Muscle of back (tissue), 11 donors: ENCODE data around the gene ATP10A. TPM values are rescaled to one million over a fixed set of nuclear protein-coding genes. Genes with fewer than 3 reads are reported as not detected.
"Not testable (repeated sequence)": the region's sequence is repeated elsewhere in the genome, so short reads cannot be mapped to it uniquely, and the experiment has no call there.

ENCODE experiments used
- DNase-seq, 3 donors: peaks; one replicate each; pipeline versions ENCODE4 v3.0.0 to v3.0.0-alpha.2; 2013
- polyA plus RNA-seq, 10 donors: library from polyadenylated mRNA; unstranded; fragments of 120-200 nt; gene quantifications; one replicate each; pipeline ENCODE4 v1.2.1, GENCODE V29; 2013; ENCODE audit not compliant: insufficient read length in 10 of 10

Gene ATP10A
- polyA plus RNA-seq, 10 donors: 2.3 to 4.1 (median 2.8) TPM

DNA sequence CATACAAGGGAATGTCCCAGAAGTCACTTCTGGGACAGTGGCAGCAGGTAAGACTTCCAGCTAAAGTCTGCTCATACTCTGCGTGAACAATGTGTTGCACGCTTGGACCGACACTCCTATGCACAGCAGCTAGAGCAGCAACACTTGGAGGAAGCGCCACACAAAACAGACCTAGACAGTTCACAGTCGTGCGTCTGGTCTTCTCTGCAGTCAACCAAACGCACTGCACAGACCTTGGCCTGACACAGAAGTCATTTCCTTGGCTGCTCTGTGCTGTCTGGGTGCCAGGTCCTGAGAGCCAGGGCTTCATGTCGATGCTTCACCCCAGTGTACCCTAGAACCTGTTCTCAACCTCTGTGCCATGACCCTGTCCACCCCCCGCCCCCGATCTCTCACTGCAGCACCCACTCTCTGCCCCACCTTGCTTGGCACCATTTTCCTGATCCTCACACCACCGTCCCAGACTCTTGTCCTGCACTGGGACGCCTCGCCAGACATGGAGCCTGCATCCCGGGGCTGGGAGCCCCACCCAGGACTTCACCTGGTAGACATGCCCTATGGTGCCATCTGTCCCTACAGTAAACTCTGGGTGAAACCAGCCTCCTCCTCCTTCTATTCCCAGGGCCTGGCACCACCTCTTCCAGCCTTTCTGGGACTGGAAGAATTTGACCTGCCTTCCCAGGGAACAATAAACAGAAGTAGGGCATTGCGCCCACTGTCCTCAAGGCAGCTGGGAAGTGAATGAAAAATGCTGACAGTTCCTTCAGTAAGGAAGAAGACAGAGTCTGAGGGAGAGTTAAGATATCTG is 3.1 kb downstream of the ATP10A start:
- DNase-seq: no peak

DNA sequence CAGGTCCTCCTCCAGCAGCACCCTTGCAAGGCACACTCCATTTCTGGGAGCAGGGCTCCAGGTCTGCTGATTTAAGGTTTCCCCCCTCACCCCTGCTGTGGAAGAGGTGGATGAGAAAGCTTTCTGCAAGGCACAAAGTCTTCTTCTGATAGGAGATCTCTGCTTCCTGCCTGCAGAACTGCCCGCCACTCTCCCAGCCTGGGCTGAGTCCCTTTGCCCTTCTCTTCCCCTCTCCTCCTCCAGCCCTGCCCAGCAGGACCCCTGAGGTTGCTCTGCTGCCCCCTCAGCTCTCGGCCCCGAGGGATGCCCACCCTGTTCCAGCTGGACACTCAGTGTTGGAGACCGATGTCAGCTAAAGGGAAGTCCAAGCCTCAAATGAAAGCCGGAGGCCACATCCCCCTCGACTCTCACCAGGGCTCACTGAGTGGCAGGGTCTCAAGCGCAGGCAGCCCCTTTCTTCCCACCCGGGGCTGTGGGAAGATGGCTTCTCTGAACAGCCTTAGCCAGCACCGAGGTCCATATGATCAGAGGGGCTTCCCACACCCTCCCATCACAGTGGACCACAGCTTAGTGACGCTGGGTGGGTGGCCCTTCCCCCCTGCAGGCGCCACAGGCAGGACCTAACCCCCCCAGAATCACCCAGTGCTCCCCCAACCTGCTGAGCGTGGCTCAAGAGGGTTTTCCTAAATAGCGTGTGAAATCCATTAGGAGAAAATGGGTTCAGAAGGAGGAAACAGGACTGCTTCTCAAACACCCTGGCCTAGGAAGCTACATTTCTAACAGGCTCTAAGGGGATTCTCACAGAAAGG is 4.0 kb downstream of the ATP10A start:
- DNase-seq: no peak

GRCh38 chr15:25856059-25856458 is 7.1 kb downstream of the ATP10A start:
- DNase-seq: not testable (repeated sequence)

DNA sequence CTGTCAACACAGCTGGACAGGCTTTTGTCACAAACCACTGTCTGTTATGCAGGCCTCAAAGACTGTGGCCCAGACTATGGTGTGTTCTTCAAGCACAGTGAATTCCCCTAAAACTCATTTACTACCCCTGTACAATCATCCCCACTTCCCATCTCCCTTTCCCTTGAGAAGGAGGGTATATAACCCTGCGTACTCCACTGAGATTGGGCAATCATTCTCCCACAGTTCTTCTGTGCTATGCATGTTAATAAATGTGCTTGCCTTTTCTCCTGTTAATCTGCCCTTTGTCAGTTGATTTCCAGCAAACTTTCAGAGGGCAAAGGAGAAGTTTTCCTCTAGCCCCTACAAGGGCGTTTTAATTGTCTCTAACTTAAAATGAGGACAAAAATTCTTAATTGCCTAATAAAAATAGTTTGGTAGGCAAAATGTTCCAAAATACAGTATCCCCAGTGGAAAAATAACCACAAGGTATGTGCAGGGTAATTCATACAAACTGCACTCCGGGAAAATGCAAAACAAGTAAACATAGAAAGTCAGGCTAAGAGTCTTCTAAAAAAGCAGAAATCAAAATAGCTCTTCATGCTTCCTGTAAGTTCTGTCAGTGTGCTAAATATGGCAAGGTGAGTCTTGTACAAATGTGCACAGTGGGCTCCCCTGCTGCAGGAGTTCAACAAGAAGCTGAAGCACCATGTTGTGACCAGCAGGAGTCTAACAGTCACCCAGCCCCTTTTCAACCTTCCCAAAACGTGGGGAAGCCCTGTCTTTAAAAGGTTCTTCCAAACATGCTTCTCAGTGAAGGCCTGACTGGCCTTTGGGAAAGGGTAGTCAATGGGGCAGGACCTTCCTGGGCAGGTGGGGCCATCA is 10.2 kb downstream of the ATP10A start:
- DNase-seq: no peak

DNA sequence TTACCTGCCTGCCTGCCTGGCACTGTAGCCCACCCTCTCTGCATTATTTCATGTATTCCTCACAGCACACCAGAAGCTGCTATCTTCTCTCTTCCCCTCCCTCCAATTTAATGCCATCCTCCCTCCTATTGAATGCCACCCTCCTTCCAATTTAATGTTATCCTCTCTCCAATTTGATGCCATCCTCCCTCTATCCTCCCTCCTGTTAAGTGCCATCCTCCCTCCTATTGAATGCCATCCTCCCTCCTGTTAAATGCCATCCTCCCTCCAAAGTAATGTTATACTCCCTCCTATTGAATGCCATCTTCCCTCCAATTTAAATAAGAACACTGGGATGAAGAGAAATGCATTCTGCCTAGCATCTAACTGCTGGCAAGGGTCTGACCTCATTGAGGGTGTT is 11.1 kb downstream of the ATP10A start:
- no peak for DNase-seq

- DNase-seq: peak; percentile 75 to 90 (median 84)
Observed at GRCh38 chr15:25850154-25851111, 12.7 kb downstream of the ATP10A start.

- peak; percentile 85 to 95 (median 94) for DNase-seq
Observed at GRCh38 chr15:25849157-25849921, 13.8 kb downstream of the ATP10A start.

DNA sequence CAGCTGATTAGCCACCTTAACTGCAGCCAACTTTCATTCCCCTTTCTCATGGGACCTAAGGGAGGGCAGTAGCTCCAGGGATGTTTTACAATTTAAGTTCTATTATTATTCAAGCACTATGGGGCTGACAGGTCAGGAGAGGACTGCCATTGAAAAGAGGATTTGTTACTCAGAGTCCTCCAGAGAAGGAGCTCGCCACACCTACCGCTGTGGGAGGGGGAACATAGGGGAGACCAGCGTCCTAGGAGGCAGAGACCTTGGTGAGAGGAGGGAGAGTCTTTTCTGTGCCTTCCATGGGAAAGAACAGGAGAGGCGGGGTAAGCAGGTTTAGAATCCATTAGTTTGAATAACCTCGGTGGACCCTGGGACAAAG is 14.4 kb downstream of the ATP10A start:
- DNase-seq: no peak

DNA sequence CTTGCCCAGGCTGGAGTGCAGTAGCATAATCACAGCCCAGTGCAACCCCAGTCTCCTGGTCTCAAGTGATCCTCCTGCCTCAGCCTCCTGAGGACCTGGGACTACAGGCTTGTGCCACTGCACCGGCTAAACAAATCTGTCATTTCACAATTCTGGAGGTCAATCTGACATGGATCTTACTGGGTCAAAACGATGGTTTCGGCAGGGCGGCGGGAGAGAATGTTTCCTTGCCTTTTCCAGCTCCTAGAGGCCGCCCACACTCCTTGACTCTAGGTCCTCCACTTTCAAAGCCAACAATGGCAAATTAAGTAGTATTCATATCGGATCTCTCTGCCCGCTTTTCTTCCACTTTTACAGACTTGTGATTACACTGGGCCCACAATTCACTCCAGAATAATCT is 14.8 kb downstream of the ATP10A start:
- no peak for DNase-seq

DNA sequence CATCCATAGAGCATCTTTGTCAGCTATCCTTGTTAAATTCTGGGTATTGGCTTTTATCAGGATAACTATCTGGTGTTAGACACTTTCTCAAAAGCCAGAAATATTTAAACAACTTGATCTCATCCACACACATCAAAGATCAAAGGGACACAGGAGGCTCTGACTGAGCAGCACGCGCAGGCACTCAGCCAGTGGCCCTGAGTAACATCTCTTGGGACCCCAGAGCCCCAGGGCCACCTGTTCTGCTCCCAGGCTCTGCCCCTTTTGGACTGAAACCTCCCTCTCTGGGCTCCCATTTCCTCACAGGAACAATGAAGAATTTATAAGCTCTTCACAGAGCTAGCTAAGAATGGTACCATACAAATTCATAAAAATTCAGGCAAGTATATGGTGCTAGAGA is 16.1 kb downstream of the ATP10A start:
- DNase-seq: no peak

- no peak for DNase-seq
Observed at GRCh38 chr15:25846377-25846776, 16.8 kb downstream of the ATP10A start.

GRCh38 chr15:25844981-25845680 is 18.0 kb downstream of the ATP10A start:
- DNase-seq: no peak

DNA sequence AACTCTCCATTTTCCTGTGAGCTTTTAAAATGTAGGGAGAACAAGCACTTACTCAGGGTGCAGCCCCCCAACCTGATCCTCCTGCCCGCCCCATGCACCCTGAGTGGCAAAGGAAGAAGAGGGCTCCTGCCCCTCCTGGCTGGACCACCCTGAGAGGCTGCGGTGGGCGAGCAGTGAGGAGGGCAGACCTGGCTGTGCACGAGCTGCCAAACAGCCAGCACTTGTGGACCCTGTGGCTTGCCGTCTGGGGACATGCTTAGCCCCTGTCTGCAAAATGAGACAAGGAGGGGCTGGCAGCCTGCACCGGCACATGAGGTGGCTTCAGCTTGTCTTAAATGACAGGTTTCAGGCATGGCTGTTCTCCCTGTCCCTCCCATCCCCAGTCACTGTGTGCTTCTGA is 18.6 kb downstream of the ATP10A start:
- no peak for DNase-seq

GRCh38 chr15:25844076-25844475 is 19.1 kb downstream of the ATP10A start:
- no peak for DNase-seq

- DNase-seq: no peak
Observed at GRCh38 chr15:25839638-25840156, 23.4 kb downstream of the ATP10A start.

- DNase-seq: no peak
Observed at GRCh38 chr15:25838871-25839195, 24.3 kb downstream of the ATP10A start.

DNA sequence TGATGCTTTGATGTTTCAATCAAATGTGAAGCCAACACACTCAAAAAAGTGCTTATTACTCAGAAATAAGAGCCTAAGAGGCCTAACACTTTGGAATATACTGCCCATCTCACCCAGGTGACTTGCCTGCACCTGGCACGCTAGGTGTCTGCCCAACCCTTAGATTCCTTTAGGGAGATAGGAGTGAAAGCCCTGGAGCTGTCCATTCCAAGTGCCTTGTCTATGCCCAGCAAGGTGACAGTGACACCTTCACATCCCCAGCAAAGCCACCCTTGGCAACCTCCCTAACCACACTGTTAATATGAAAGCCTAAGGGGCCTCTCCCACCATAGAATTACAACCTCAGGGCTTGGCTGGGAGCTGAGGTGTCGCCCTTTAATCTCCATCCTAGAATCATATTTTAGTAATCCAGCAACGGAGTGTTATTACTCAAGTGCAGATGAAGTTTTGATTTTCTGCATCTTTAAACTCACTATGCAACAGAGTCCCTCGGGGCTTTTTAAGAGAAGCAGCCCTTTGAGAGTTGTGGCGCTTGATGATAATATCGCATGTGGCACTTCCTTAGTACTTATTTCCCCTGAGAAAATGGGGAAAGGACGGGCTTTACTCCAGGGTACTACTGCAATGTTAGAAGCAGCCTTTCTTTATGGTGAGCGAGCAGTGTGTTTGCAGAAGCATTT is 24.8 kb downstream of the ATP10A start:
- DNase-seq: no peak

DNA sequence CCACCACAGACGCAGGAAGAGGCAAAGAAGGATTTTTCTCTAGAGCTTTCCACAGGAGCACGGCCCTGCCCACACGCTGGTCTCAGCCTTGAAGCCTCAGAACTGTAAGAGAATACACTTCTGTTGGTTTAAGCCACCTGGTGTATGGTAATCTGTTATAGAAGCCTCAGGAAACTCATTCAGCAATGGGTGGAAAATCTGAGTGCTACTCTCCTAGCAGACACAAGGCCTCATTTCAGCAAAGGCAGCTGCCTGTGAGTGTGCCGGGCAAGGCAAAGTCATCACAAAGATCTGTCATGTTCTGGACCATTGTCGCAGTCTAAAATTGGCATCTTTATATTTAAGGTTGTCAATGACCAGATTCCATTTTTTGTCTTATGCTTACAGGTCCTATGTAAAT is 31.0 kb downstream of the ATP10A start:
- DNase-seq: peak in 2 of 3 donors; percentile 33 to 70
